ENCODE measurements around the gene TMEM161A. TPM values are rescaled to one million over a fixed set of nuclear protein-coding genes. Genes with fewer than 3 reads are reported as not detected.

Gene TMEM161A
- total and polyA plus RNA-seq, 9 donors: 3.2 to 33.9 (median 23.9) TPM

DNA sequence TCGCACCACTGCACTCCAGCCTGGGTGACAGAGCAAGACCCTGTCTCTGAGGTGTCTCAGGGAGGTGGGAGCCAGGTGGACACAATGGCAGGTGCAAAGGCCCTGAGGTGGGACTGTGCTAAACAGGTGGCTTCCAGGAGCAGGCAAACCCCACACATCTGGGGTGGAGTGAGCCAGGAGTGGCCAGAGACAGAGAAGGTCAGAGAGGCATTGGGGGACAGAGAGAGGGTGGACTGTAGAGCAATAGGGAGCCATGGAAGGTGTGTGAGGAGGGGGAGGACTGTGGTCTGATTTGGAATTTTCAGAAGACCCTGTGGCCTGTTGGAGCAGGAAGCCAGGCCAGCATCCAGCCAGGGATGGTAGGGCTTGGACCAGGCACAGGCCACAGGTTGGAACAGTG is 27.1 kb upstream of the TMEM161A start:
- 97 to 100% (median 100%) methylated on average over 1 of the region's 1 CpG for WGBS, 3 donors
- TF ChIP-seq POLR2A (IDR thresholded peaks at IDR 0.05) (no peak), EP300 (IDR thresholded peaks at IDR 0.05) (no peak)
- TF ChIP-seq, protein P1, sequence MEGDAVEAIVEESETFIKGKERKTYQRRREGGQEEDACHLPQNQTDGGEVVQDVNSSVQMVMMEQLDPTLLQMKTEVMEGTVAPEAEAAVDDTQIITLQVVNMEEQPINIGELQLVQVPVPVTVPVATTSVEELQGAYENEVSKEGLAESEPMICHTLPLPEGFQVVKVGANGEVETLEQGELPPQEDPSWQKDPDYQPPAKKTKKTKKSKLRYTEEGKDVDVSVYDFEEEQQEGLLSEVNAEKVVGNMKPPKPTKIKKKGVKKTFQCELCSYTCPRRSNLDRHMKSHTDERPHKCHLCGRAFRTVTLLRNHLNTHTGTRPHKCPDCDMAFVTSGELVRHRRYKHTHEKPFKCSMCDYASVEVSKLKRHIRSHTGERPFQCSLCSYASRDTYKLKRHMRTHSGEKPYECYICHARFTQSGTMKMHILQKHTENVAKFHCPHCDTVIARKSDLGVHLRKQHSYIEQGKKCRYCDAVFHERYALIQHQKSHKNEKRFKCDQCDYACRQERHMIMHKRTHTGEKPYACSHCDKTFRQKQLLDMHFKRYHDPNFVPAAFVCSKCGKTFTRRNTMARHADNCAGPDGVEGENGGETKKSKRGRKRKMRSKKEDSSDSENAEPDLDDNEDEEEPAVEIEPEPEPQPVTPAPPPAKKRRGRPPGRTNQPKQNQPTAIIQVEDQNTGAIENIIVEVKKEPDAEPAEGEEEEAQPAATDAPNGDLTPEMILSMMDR (IDR thresholded peaks at IDR 0.05): no peak
- no peak overlapping the region for H3K4me3 ChIP-seq
- H3K27me3 ChIP-seq: no peaks in the 10 kb centered on the region
- H3K4me1 ChIP-seq (ENCODE audit: insufficient read depth): peaks cover 4% of the 10 kb centered on the region
- H3K36me3 ChIP-seq: no peaks in the 10 kb centered on the region
- no peak overlapping the region for H3K27ac ChIP-seq
- intact Hi-C loops (cut with DNase I): no loop called here
- no peaks in the 10 kb centered on the region for H3K9me3 ChIP-seq
- DNase-seq: no peak

DNA sequence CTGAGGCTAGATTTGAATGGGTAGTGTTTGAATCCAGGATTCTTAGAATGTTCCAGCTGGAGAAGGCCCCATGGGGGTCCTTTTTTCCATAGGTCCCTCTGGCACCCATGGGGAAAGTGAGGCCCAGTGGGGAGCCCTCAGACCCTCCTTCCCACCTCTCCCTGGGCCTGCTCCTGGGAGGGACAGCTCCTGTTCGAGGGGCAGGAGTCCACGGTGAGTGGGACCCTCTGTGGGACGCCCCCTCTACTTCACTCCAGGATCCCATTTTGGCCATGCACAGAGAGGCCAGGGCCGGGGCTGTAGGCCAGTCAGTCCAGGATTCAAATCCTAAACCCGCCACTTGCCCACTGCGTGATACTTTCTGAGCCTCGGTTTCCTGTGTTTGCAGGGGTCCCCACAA is 24.2 kb upstream of the TMEM161A start:
- Histone ChIP-seq H3K27me3 (no peaks in the 10 kb centered on the region), H3K4me3 (no peak overlapping the region), H3K4me1 (ENCODE audit: insufficient read depth) (no peaks in the 10 kb centered on the region), H3K36me3 (no peaks in the 10 kb centered on the region), H3K27ac (no peak overlapping the region), H3K9me3 (no peaks in the 10 kb centered on the region)
- TF ChIP-seq EP300 (IDR thresholded peaks at IDR 0.05): no peak
- no peak for TF ChIP-seq POLR2A (IDR thresholded peaks at IDR 0.05)
- TF ChIP-seq, protein P1 (IDR thresholded peaks at IDR 0.05): no peak
- intact Hi-C loops (cut with DNase I): no loop called here
- no peak for DNase-seq
- 87 to 93% (median 89%) methylated on average over 7 of the region's 7 CpGs for WGBS, 3 donors

DNA sequence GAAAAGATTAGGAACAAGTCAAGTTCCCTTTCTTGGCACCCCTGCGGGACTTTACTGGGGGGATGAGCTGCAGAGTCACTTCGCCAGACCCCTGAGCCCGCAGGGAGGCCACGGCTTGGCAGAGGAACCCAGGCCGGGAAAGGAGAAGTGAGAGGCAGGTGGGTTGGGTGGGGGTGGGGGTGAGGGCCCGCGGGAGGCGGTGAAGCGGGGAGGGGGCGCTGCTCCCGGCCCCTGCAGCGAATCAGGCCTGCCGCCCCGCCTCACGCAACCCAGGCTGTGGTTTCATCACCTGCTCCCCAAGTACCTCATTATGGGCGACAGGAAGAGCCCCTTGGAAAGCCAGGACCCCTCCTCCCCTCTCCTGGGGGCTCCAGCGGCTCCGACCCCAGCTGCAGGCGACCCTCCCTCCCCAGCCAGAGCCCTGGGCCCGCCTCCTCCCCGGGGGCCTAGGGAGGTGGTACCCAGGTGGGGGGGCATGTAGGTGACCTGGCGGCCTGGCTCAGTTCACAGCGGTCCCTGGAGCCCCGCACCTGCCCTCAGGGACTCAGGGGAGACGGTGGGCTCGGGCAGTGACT is 22.3 kb upstream of the TMEM161A start:
- no peak for DNase-seq
- Histone ChIP-seq H3K4me3 (no peak overlapping the region), H3K36me3 (no peaks in the 10 kb centered on the region), H3K27me3 (no peaks in the 10 kb centered on the region), H3K9me3 (no peaks in the 10 kb centered on the region), H3K27ac (no peak overlapping the region), H3K4me1 (ENCODE audit: insufficient read depth) (no peaks in the 10 kb centered on the region)
- TF ChIP-seq, protein P1 (IDR thresholded peaks at IDR 0.05): no peak
- TF ChIP-seq POLR2A (IDR thresholded peaks at IDR 0.05) (no peak), EP300 (IDR thresholded peaks at IDR 0.05) (no peak)
- intact Hi-C loops (cut with DNase I): no loop called here
- WGBS, 3 donors: 64 to 75% (median 72%) methylated on average over 23 to 26 of the region's 26 CpGs

DNA sequence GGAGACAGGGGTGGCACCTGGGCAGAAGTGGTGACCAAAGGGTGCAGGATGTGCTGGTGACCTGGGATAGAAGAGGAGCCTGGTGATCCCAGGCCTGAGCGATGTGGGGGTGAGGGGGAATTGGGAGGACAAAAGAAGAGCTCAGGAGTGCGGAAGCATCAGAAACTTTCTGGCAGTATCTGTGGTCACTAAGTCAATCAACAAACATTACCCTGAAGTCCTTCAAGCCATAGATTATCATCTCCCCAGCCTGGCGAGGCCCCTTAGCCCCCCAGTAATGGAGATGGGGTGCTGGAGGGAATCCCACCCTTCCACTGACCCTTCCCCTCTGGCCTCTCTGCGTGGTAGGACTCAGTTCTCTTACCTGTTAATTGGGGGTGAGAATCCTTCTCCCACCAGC is 21.3 kb upstream of the TMEM161A start:
- Histone ChIP-seq H3K27me3 (no peaks in the 10 kb centered on the region), H3K9me3 (no peaks in the 10 kb centered on the region), H3K4me3 (no peak overlapping the region), H3K36me3 (no peaks in the 10 kb centered on the region), H3K27ac (no peak overlapping the region), H3K4me1 (ENCODE audit: insufficient read depth) (no peaks in the 10 kb centered on the region)
- DNase-seq: no peak
- TF ChIP-seq, protein P1 (IDR thresholded peaks at IDR 0.05): no peak
- no peak for TF ChIP-seq POLR2A (IDR thresholded peaks at IDR 0.05)
- TF ChIP-seq EP300 (IDR thresholded peaks at IDR 0.05): no peak
- WGBS, 3 donors: 88 to 92% (median 91%) methylated on average over 4 of the region's 4 CpGs
- intact Hi-C loops (cut with DNase I): no loop called here

Measured in ovary (tissue), 9 donors.